ENCODE data around the gene APC2. TPM values are rescaled to one million over a fixed set of nuclear protein-coding genes. Genes with fewer than 3 reads are reported as not detected.

Gene APC2
- total RNA-seq, 2 experiments from 2014 or later, result 0.07 to 0.29 TPM

GRCh38 chr19:1460033-1460995 is 10.4 kb downstream of the APC2 start:
- no peak for ATAC-seq
- H3K36me3 Mint-ChIP-seq (ENCODE audit: low read depth), result no peaks in the 10 kb centered on the region
- no peak overlapping the region for H3K27ac Mint-ChIP-seq
- DNase-seq, result no peak
- TF ChIP-seq CTCF (IDR thresholded peaks at IDR 0.05), result no peak
- peaks cover 8% of the 10 kb centered on the region for H3K4me1 Mint-ChIP-seq (ENCODE audit: low read depth)
- H3K4me3 Mint-ChIP-seq, result no peak overlapping the region
- ChIA-PET CTCF (no interaction called here), POLR2A (interaction anchor here (1.1 kb wide), 1 partner anchor 22 kb away, joined by 3 read pairs; no protein-coding TSS in a partner anchor)
- intact Hi-C loops (cut with micrococcal nuclease), result no loop called here
- peaks cover 18% of the 10 kb centered on the region for H3K27me3 Mint-ChIP-seq
- no peaks in the 10 kb centered on the region for H3K9me3 Mint-ChIP-seq

DNA sequence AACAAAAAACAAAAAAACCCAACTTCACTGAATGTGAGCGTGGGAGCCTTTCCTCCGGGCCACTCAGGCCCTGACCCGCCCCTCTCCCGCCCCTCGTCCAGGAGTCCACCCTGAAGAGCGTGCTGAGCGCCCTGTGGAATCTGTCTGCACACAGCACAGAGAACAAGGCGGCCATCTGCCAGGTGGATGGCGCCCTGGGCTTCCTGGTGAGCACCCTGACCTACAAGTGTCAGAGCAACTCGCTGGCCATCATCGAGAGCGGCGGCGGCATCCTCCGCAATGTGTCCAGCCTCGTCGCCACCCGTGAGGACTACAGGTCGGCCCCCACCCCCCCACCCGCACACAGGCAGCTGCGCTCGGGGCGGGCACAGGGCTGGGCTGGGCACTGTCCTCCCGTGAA is 11.9 kb downstream of the APC2 start:
- Mint-ChIP-seq H3K36me3 (ENCODE audit: low read depth) (no peaks in the 10 kb centered on the region), H3K27me3 (peaks cover 14% of the 10 kb centered on the region), H3K27ac (no peak overlapping the region), H3K4me1 (ENCODE audit: low read depth) (peaks cover 2% of the 10 kb centered on the region), H3K9me3 (no peaks in the 10 kb centered on the region), H3K4me3 (no peak overlapping the region)
- no peak for TF ChIP-seq CTCF (IDR thresholded peaks at IDR 0.05)
- ChIA-PET POLR2A (interaction anchor here (0.9 kb wide), 1 partner anchor 11 kb away, joined by 3 read pairs; no protein-coding TSS in a partner anchor), CTCF (no interaction called here)
- ATAC-seq (no peak), DNase-seq (no peak)
- intact Hi-C loops (cut with micrococcal nuclease), result no loop called here

DNA sequence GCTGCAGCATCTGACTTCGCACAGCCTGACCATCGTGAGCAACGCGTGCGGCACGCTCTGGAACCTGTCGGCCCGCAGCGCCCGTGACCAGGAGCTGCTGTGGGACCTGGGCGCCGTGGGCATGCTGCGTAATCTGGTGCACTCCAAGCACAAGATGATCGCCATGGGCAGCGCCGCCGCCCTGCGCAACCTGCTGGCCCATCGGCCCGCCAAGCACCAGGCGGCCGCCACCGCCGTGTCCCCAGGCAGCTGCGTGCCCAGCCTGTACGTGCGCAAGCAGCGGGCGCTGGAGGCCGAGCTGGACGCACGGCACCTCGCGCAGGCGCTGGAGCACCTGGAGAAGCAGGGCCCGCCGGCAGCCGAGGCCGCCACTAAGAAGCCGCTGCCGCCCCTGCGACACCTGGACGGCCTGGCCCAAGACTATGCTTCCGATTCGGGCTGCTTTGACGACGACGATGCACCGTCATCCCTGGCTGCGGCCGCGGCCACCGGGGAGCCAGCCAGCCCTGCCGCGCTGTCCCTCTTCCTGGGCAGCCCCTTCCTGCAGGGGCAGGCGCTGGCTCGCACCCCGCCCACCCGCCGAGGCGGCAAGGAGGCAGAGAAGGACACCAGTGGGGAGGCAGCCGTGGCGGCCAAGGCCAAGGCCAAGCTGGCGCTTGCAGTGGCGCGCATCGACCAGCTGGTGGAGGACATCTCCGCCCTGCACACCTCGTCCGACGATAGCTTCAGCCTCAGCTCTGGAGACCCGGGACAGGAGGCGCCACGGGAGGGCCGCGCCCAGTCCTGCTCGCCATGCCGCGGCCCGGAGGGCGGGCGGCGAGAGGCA is 15.5 kb downstream of the APC2 start:
- ChIA-PET CTCF (interaction anchor here (0.7 to 1.7 kb wide), 8 partner anchors 8 to 281 kb away, joined by 3 to 13 read pairs (median 3); no protein-coding TSS in a partner anchor), POLR2A (interaction anchor here (0.7 to 1.4 kb wide), 7 partner anchors 7 to 124 kb away, joined by 3 to 6 read pairs (median 3); partner anchors contain the start of gene PLK5)
- H3K27me3 Mint-ChIP-seq, result peaks cover 5% of the 10 kb centered on the region

DNA sequence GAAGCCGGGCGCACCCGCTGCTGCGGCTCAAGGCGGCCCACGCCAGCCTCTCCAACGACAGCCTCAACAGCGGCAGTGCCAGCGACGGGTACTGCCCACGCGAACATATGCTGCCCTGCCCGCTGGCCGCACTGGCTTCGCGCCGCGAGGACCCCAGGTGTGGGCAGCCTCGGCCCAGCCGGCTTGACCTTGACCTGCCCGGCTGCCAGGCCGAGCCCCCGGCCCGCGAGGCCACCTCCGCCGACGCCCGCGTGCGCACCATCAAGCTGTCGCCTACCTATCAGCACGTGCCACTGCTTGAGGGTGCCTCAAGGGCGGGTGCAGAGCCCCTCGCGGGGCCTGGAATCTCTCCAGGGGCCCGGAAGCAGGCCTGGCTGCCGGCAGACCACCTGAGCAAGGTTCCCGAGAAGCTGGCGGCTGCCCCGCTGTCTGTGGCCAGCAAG is 16.1 kb downstream of the APC2 start:
- Mint-ChIP-seq H3K27me3 (peaks cover 6% of the 10 kb centered on the region), H3K4me3 (no peak overlapping the region), H3K36me3 (ENCODE audit: low read depth) (no peaks in the 10 kb centered on the region), H3K27ac (no peak overlapping the region), H3K4me1 (ENCODE audit: low read depth) (peaks cover 3% of the 10 kb centered on the region), H3K9me3 (no peaks in the 10 kb centered on the region)
- peak; percentile 28 for TF ChIP-seq CTCF (IDR thresholded peaks at IDR 0.05)
- CTCF ChIA-PET, result interaction anchor here (0.7 to 1.7 kb wide), 8 partner anchors 8 to 281 kb away, joined by 3 to 13 read pairs (median 3); no protein-coding TSS in a partner anchor
- DNase-seq (no peak), ATAC-seq (no peak)
- POLR2A ChIA-PET, result interaction anchor here (0.7 to 1.4 kb wide), 8 partner anchors 8 to 124 kb away, joined by 3 to 6 read pairs (median 3); partner anchors contain the start of gene PLK5
- intact Hi-C loops (cut with micrococcal nuclease), result no loop called here

More for the DNA sequence above, 15.5 kb downstream of the APC2 start:
- H3K9me3 Mint-ChIP-seq, result no peaks in the 10 kb centered on the region
- DNase-seq (peak; percentile 56), ATAC-seq (peak; percentile 52)
- no peak overlapping the region for H3K4me3 Mint-ChIP-seq
- H3K27ac Mint-ChIP-seq, result no peak overlapping the region
- peaks cover 3% of the 10 kb centered on the region for H3K4me1 Mint-ChIP-seq (ENCODE audit: low read depth)
- H3K36me3 Mint-ChIP-seq (ENCODE audit: low read depth), result no peaks in the 10 kb centered on the region
- intact Hi-C loops (cut with micrococcal nuclease), result no loop called here
- peak; percentile 50 for TF ChIP-seq CTCF (IDR thresholded peaks at IDR 0.05)

Measured in activated CD8-positive, alpha-beta T cell treated with anti-CD3 and anti-CD28 coated beads for 36 hours (primary cell).